Activated T-helper 17 cell treated with anti-CD3 and anti-CD28 coated beads, Interleukin-2, amount 50 U/mL, for 72 hours (primary cell): Measurements from ENCODE around the gene GFRA1. TPM values are rescaled to one million over a fixed set of nuclear protein-coding genes. Genes with fewer than 3 reads are reported as not detected.
"Not testable (repeated sequence)": the region's sequence is repeated elsewhere in the genome, so short reads cannot be mapped to it uniquely, and the experiment has no call there.

Experiments
- ATAC-seq: fragments of 150-1000 bp; cut with Tn5 transposase; replicated peaks from 2 replicates; pipeline ENCODE4 v1.10.0; 2021; ENCODE audit warnings: mild to moderate bottlenecking, moderate library complexity
- H3K27ac Mint-ChIP-seq: one replicate; pipeline ENCODE4 v1.8.0; 2022; ENCODE audit warnings: mixed read lengths
- H3K27me3 Mint-ChIP-seq: one replicate; pipeline ENCODE4 v1.8.0; 2022; ENCODE audit warnings: mixed read lengths
- H3K36me3 Mint-ChIP-seq: one replicate; pipeline ENCODE4 v1.8.0; 2022; ENCODE audit warnings: low read depth, mild to moderate bottlenecking, mixed read lengths
- H3K4me1 Mint-ChIP-seq: one replicate; pipeline ENCODE4 v1.8.0; 2022; ENCODE audit warnings: mixed read lengths
- H3K4me3 Mint-ChIP-seq: one replicate; pipeline ENCODE4 v1.8.0; 2022; ENCODE audit warnings: mild to moderate bottlenecking, mixed read lengths
- H3K9me3 Mint-ChIP-seq: one replicate; pipeline ENCODE4 v1.8.0; 2022; ENCODE audit warnings: mixed read lengths
- total RNA-seq, 2 donors: library from RNA; stranded (reverse); gene quantifications; one replicate each; pipeline ENCODE4 v1.2.3, GENCODE V29; 2022

The GFRA1 gene
- total RNA-seq, 2 donors from 2014 or later, result not detected

DNA sequence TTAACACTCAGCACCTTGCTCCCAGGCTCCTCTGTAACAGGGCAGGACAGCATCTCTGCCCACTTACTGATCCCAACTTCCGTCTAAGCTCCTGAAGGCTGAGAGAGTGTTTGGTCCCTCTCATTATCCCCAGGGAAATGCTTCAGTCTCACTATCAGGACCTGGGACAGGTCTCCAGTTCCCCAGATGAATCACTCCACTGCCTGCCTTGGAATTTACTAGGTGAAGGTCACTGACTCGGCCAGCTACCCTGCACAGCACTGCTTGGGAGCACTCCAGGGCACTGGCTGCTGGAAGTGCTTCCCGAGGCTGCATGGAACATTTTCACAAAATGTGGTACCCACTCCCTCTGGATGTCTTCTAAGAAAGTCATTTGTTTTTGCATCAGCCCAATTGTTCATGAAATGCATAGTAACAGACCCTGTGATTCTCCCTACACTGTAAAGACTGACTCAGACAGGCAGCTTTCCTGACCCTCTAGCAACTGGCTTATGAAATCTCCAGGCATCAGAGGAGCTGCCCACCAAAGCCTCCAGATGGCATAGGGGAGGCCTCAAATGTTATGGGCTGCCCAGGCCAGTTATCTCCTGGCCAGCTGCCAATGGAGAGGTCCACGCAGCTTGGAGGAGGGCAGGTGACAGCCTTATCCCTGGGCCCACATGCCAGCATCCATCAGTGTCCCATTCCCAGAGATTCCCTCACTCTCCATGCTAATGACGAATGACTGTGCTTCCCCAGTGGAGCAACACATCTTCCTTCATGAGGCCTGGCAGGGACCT is 89.1 kb downstream of the GFRA1 start:
- ATAC-seq, result no peak
- Mint-ChIP-seq H3K9me3 (no peaks in the 10 kb centered on the region), H3K4me1 (no peaks in the 10 kb centered on the region), H3K27ac (no peak overlapping the region), H3K27me3 (no peaks in the 10 kb centered on the region), H3K36me3 (no peaks in the 10 kb centered on the region), H3K4me3 (no peak overlapping the region)

DNA sequence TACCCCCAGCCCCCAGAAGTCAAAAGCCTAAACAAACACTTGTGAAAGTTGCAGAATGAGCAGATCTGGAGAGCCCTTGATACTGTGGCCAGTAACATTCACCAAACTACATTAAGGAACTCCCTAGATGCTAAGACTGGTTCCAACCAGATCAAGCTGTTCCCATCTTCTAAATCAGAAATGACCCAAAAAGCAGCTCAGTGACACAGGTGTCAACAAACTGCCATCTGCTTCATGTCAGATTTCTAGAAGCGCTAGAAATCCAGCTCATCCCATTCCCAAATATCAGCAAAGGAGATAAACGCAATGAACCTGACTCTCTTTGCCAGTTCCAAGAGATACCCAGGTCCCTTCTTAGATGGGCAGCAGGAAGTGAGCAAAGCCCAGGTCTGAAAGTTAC is 90.6 kb downstream of the GFRA1 start:
- H3K27ac Mint-ChIP-seq, result no peak overlapping the region
- no peaks in the 10 kb centered on the region for H3K36me3 Mint-ChIP-seq
- H3K4me1 Mint-ChIP-seq, result no peaks in the 10 kb centered on the region
- no peak for ATAC-seq
- no peak overlapping the region for H3K4me3 Mint-ChIP-seq
- H3K9me3 Mint-ChIP-seq, result no peaks in the 10 kb centered on the region
- no peaks in the 10 kb centered on the region for H3K27me3 Mint-ChIP-seq

DNA sequence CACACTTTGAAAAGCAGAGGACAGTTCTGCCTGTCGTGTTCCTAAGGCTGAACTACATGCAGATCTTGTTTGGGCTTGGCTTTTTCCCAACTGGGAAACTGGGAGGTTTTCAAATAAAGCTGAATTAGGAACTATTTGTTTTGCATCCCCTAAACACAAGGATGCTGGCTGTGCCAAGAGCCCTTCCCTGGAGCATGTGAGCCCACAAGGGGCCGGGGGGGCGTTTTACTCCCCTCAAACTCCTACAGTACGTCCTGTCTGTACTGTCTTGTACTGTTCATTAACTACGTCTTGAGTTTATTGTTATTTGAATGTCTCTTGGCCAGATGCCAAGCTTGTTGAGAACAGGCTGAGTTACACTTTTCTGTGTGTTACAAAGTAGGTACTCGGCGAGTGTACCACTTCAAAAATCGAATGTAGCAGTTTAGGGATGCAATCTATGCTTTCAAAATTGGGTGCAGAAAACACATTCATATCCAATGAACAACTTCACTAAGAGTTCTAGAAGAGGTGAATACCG is 94.9 kb downstream of the GFRA1 start:
- no peak overlapping the region for H3K4me3 Mint-ChIP-seq
- no peak for ATAC-seq
- no peaks in the 10 kb centered on the region for H3K36me3 Mint-ChIP-seq
- H3K9me3 Mint-ChIP-seq, result peaks cover 3% of the 10 kb centered on the region
- H3K27ac Mint-ChIP-seq, result no peak overlapping the region
- no peaks in the 10 kb centered on the region for H3K4me1 Mint-ChIP-seq
- peaks cover 7% of the 10 kb centered on the region for H3K27me3 Mint-ChIP-seq

DNA sequence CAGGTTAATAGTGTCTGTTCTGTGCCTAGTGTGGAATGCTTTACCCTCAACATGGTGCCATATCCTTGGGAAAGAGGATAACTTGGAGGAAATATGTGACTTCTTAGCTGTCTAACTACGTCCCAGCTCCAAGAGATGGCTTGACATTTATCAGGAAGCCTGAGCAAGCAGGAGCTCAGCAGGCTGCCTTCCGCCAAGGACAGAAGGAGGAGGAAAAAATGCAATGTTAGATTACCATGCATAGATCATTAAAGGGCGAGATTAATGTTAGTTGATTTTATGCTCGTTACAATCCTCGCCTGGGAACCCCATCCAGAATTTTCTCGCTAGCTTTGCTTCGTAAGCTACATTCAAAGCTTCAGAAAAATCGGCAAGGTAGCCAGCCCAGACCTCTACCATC is 97.8 kb downstream of the GFRA1 start:
- H3K9me3 Mint-ChIP-seq, result peaks cover 3% of the 10 kb centered on the region
- no peak for ATAC-seq
- no peak overlapping the region for H3K4me3 Mint-ChIP-seq
- H3K36me3 Mint-ChIP-seq, result no peaks in the 10 kb centered on the region
- no peaks in the 10 kb centered on the region for H3K4me1 Mint-ChIP-seq
- H3K27ac Mint-ChIP-seq, result no peak overlapping the region
- peaks cover 14% of the 10 kb centered on the region for H3K27me3 Mint-ChIP-seq

DNA sequence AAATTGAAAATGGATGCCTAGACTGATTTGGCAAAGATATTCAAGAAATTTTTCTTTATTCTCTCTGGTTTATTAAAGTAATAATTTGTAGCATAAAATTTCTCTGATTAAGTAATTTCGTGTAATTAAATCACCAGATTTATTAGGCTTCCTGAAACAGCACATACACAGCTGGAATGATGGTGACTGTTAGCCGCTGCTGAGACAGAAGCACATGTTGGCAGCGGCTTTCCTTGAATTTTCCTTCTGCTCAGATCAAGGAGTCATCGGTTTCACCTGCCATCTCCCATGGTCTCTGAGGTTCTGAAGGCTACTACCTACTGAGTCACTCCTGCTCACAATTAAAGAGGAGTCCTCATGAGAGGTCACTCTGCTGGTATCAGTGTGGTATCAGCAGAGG is 101.5 kb downstream of the GFRA1 start:
- ATAC-seq, result no peak
- Mint-ChIP-seq H3K36me3 (no peaks in the 10 kb centered on the region), H3K27me3 (peaks cover 7% of the 10 kb centered on the region), H3K27ac (no peak overlapping the region), H3K4me1 (no peaks in the 10 kb centered on the region), H3K4me3 (no peak overlapping the region), H3K9me3 (peaks cover 7% of the 10 kb centered on the region)

DNA sequence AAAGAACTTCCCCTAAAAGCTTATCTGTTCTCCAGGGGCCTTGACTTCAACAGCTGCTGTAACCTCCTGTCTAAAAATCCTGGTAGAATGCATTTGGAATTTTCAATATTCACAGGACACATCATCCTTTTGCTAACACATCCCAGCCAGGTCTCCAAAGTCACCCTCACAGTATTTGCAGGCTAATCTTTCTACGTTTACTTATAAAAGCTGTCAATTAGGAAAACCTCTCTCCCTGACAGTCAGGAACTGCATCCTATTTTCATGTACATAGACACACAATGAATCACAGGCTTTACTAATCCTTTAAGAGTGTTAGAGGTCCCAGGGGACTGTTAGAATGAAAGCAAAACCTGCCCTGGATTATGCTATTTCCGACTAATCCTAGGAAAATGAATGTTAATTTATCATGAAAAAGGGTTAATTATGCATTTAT is 102.2 kb downstream of the GFRA1 start:
- peaks cover 7% of the 10 kb centered on the region for H3K9me3 Mint-ChIP-seq

DNA sequence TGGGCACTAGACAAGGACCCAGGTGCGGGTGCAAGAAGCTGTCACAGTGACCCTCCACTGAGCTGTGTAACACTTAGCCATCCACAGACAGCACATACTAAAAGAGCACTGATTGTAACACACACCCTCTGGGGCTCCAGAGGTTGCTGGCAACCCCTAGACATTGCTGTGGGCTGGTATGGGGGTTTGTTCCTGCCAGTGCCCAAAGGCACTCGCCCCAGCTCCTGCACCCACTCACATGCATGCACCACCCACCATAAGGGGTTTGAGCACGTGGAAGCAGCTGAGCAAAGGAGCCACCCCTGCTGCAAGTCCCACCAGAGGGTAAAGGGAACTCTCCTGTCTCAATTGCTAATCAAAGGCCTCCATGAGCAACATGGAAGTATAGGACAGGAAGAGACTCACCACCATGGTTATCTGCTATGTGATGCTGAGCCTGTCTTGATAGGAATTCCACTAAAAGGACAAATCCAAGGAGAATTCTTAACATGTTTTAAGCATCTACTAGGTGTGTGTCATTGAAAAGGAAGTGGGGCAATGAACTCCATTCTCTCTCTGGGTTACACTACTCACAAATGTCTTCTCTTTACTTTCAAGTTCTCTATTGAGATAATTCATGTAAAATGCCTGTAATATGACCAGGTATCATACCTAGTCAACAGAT is 103.1 kb downstream of the GFRA1 start:
- Mint-ChIP-seq H3K9me3 (peaks cover 8% of the 10 kb centered on the region), H3K36me3 (no peaks in the 10 kb centered on the region), H3K4me3 (no peak overlapping the region), H3K27ac (no peak overlapping the region), H3K4me1 (no peaks in the 10 kb centered on the region), H3K27me3 (peaks cover 7% of the 10 kb centered on the region)
- no peak for ATAC-seq

More for the DNA sequence above, 102.2 kb downstream of the GFRA1 start:
- ATAC-seq, result no peak
- H3K27me3 Mint-ChIP-seq, result peaks cover 7% of the 10 kb centered on the region
- H3K36me3 Mint-ChIP-seq, result no peaks in the 10 kb centered on the region
- H3K4me3 Mint-ChIP-seq, result no peak overlapping the region
- no peak overlapping the region for H3K27ac Mint-ChIP-seq
- no peaks in the 10 kb centered on the region for H3K4me1 Mint-ChIP-seq

DNA sequence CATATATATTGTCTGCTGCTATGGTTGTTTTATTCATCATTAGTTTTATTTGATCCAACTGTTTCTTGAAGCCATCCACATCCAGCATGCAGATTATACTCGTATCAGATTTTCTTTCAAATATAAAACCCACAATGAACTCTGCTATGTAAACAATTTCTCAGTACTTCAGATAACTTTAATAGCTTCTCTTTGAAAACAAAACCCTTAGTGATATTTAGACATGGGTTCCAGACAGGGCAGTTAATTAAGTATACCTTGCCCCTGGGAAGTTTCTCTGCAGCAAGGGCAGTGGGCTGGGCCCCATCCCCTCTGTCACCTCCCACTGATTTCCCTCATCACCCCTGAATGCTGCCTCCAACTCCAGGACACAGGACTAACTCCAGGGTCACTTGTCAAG is 104.3 kb downstream of the GFRA1 start:
- no peaks in the 10 kb centered on the region for H3K36me3 Mint-ChIP-seq
- H3K27me3 Mint-ChIP-seq, result peaks cover 7% of the 10 kb centered on the region
- ATAC-seq, result no peak
- no peak overlapping the region for H3K4me3 Mint-ChIP-seq
- no peak overlapping the region for H3K27ac Mint-ChIP-seq
- H3K4me1 Mint-ChIP-seq, result no peaks in the 10 kb centered on the region
- peaks cover 8% of the 10 kb centered on the region for H3K9me3 Mint-ChIP-seq

DNA sequence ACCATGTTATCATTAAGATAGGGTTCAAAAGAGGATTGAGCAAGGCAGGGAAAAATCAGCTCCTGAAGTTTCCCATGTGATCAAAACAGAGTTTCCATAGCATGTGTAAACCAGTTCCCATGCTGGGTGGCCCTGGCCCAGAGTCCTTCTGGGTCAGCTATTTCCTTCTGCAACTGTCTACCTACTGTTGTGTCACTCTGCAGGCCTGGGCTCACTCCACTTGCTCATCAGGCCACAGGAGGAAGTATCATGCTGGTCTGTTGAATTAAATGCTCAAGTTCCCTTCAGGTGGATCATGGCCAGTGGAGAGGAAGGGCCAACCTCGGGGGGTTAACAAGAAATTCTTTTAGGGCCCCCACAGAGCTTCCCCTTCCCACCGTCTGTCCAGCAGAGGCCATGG is 104.7 kb downstream of the GFRA1 start:
- Mint-ChIP-seq H3K9me3 (peaks cover 8% of the 10 kb centered on the region), H3K27me3 (peaks cover 7% of the 10 kb centered on the region), H3K4me3 (no peak overlapping the region), H3K36me3 (no peaks in the 10 kb centered on the region), H3K27ac (no peak overlapping the region), H3K4me1 (no peaks in the 10 kb centered on the region)
- ATAC-seq, result no peak

DNA sequence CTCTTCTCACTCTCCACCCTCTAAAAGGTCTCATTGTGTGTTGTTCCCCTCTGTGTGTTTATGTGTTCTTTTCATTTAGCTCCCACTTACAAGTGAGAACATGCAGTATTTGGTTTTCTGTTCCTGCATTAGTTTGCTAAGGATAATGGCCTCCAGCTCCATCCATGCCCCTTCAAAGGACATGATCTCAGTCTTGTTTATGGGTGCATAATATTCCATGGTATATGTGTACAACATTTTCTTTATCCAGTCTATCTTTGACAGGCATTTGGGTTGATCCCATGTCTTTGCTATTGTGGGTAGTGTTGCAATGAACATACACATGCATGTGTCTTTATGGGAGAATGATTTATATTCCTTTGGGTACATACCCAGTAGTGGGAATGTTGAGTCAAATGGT is 107.1 kb downstream of the GFRA1 start:
- H3K4me3 Mint-ChIP-seq, H3K9me3 Mint-ChIP-seq, H3K27ac Mint-ChIP-seq, H3K36me3 Mint-ChIP-seq, H3K27me3 Mint-ChIP-seq, H3K4me1 Mint-ChIP-seq, ATAC-seq: not testable (repeated sequence)

DNA sequence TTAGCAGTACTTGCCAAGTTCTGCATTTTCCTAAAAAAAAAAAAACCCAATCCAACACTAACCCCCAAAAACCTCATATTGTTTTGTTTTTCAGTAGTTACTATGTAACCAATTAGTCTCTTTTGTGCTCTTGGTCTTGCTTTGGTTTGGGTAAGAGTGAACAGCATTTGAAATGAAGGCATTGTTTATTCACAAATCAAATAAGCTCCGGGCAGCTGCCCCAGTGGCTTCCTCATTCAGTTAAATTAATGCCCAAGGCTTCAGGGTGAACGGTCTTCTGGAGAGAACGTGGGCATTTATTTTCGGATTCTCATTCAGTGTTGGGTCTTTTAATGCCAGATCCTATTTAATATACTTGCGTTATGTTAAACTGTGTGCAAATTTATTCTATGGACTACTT is 108.7 kb downstream of the GFRA1 start:
- Mint-ChIP-seq H3K4me1 (no peaks in the 10 kb centered on the region), H3K36me3 (no peaks in the 10 kb centered on the region), H3K27ac (no peak overlapping the region), H3K4me3 (no peak overlapping the region), H3K27me3 (no peaks in the 10 kb centered on the region), H3K9me3 (peaks cover 8% of the 10 kb centered on the region)
- ATAC-seq, result no peak

DNA sequence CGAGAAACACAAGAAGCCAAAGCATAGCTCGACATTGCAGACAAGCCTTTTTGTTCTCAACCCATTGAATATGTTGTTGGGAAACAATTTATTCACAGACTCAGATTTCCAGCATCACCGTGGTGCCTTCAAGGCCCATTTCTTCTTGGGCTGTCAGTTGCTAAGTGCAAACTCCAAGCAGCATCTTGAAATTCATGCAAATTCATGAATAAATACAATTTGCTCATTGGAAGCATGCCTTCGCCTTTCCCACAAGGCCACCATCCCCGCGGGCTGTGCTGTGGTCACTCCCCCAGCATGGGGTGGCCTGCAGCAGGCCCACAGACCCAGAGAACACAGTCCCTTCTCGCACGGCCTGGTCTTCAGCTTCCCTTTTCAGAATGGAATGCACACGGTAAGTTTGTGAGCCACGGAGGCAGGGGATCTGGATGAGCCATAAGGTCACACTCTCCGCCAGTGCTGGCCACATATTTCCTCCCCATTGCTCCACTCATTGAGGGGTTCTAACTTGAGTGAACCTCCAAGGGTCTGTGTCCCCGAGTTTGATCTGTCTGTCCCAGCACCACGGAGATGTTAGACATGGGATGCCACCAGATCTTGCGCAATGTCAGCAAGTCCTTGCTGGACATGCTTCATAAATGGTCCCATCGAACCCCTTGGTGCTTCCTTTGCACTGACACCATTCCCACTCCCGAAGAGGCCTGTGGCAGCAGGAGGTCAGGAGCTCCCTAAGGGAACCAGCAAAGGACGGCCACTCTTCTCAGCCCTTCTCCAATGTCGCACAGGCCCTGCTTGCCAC is 109.5 kb downstream of the GFRA1 start:
- Mint-ChIP-seq H3K4me3 (no peak overlapping the region), H3K36me3 (no peaks in the 10 kb centered on the region), H3K4me1 (no peaks in the 10 kb centered on the region), H3K9me3 (peaks cover 8% of the 10 kb centered on the region), H3K27ac (no peak overlapping the region), H3K27me3 (no peaks in the 10 kb centered on the region)
- ATAC-seq, result no peak

DNA sequence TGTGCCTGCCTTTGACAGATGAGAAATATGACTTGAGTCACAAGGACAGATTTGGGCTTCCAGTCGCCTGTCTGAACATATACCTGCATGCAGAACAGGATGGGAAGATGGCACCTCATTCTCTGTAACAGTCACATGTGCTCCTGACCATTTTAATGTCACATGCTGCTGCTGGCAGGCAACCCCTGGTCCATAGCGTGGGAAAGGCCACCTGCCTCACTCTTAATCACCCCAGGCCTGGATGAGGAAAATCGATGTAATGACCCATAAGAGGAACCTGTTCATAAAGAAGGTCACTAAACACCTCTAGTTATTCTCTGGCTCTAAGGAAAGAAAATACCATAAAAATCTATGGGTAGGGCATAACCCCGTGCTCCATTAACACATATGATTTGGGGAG is 110.2 kb downstream of the GFRA1 start:
- H3K36me3 Mint-ChIP-seq, result no peaks in the 10 kb centered on the region
- H3K27me3 Mint-ChIP-seq, result no peaks in the 10 kb centered on the region
- no peak for ATAC-seq
- H3K4me3 Mint-ChIP-seq, result no peak overlapping the region
- H3K27ac Mint-ChIP-seq, result no peak overlapping the region
- H3K9me3 Mint-ChIP-seq, result peaks cover 8% of the 10 kb centered on the region
- no peaks in the 10 kb centered on the region for H3K4me1 Mint-ChIP-seq

DNA sequence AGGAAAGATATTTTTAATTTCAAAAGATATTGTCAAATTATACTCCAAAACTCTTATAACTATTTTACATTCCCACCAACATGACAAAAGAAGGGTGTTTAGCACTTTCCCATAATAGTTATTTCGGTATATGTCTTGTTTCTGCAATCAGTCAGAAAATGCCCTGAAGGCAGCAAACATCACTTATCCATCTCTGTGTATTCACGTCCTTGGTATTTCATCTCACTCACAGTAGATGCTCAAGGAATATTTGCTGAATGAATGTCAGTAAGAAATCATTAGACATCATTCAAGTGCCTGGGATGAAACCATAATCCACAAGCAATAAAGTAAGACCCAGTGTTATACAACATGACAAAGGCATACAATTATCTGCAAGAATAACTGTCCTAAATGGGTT is 112.7 kb downstream of the GFRA1 start:
- no peak overlapping the region for H3K4me3 Mint-ChIP-seq
- no peaks in the 10 kb centered on the region for H3K4me1 Mint-ChIP-seq
- H3K9me3 Mint-ChIP-seq, result no peaks in the 10 kb centered on the region
- H3K36me3 Mint-ChIP-seq, result no peaks in the 10 kb centered on the region
- H3K27me3 Mint-ChIP-seq, result no peaks in the 10 kb centered on the region
- H3K27ac Mint-ChIP-seq, result no peak overlapping the region
- no peak for ATAC-seq
